ENCODE data around the gene CDCA5.

The CDCA5 gene

GRCh38 chr11:65087827-65088226 is 4.0 kb upstream of the CDCA5 start:
- no peak overlapping the region for H3K27ac ChIP-seq (ENCODE audit: low read length, poor library complexity, severe bottlenecking)
- H2BK12ac ChIP-seq (ENCODE audit: low read length in 2 of 2), result no peak overlapping the region
- no peaks in the 10 kb centered on the region for H3K9me3 ChIP-seq (ENCODE audit: control insufficient read depth, low read length)
- DNase-seq, result no peak
- H3K4me2 ChIP-seq (ENCODE audit: low read length, poor library complexity, severe bottlenecking), result no peak overlapping the region
- no peak overlapping the region for H4K8ac ChIP-seq (ENCODE audit: low read length)
- no peaks in the 10 kb centered on the region for H3K27me3 ChIP-seq (ENCODE audit: control insufficient read depth in 1 of 2, insufficient read depth in 1 of 2, low read length in 2 of 2)
- H2AK5ac ChIP-seq (ENCODE audit: low read length, severe bottlenecking), result no peak overlapping the region
- no peak overlapping the region for H2BK120ac ChIP-seq (ENCODE audit: low read depth, low read length)
- H2BK5ac ChIP-seq (ENCODE audit: low read depth, low read length, poor library complexity, severe bottlenecking), result no peak overlapping the region
- peaks cover 11% of the 10 kb centered on the region for H3K4me1 ChIP-seq (ENCODE audit: control insufficient read depth, insufficient read depth, low read depth, low read length)
- H4K91ac ChIP-seq (ENCODE audit: low read length), result no peak overlapping the region
- peaks cover 46 to 53% of the 10 kb centered on the region in 2 experiments for H3K36me3 ChIP-seq (ENCODE audit: control insufficient read depth in 1 of 2, insufficient read depth in 2 of 2, low read depth in 1 of 2, low read length in 2 of 2)
- peaks cover 22% of the 10 kb centered on the region for H3K79me1 ChIP-seq (replicated peaks; ENCODE audit: low read length, poor library complexity, severe bottlenecking)
- no peak overlapping the region for H3K4me3 ChIP-seq (ENCODE audit: insufficient read depth in 1 of 2, low read depth in 1 of 2, low read length in 2 of 2)
- no peak overlapping the region for H3K4ac ChIP-seq (ENCODE audit: low read depth in 1 of 2, low read length in 2 of 2)
- no peak overlapping the region for H3K9ac ChIP-seq (ENCODE audit: low read length)
- H2BK15ac ChIP-seq (ENCODE audit: low read depth, poor library complexity, severe bottlenecking), result no peak overlapping the region
- no peak overlapping the region for H2AFZ ChIP-seq (ENCODE audit: low read depth, low read length)
- H3K14ac ChIP-seq (ENCODE audit: low read length in 2 of 2), result no peak overlapping the region
- no peak overlapping the region for H3K18ac ChIP-seq (ENCODE audit: low read depth in 1 of 2, low read length in 2 of 2)
- H3K23ac ChIP-seq (ENCODE audit: low read length in 2 of 2), result no peak overlapping the region
- WGBS, result 97% methylated on average over 14 of the region's 15 CpGs

- Histone ChIP-seq H3K23ac (ENCODE audit: low read length in 2 of 2) (no peak overlapping the region), H3K36me3 (ENCODE audit: control insufficient read depth in 1 of 2, insufficient read depth in 2 of 2, low read depth in 1 of 2, low read length in 2 of 2) (peaks cover 46 to 53% of the 10 kb centered on the region in 2 experiments), H3K18ac (ENCODE audit: low read depth in 1 of 2, low read length in 2 of 2) (no peak overlapping the region), H2AK5ac (ENCODE audit: low read length, severe bottlenecking) (no peak overlapping the region), H3K4me3 (ENCODE audit: insufficient read depth in 1 of 2, low read depth in 1 of 2, low read length in 2 of 2) (no peak overlapping the region), H3K9ac (ENCODE audit: low read length) (no peak overlapping the region), H2BK5ac (ENCODE audit: low read depth, low read length, poor library complexity, severe bottlenecking) (no peak overlapping the region), H3K27me3 (ENCODE audit: control insufficient read depth in 1 of 2, insufficient read depth in 1 of 2, low read length in 2 of 2) (no peaks in the 10 kb centered on the region), H2AFZ (ENCODE audit: low read depth, low read length) (no peak overlapping the region), H3K27ac (ENCODE audit: low read length, poor library complexity, severe bottlenecking) (no peak overlapping the region), H4K91ac (ENCODE audit: low read length) (no peak overlapping the region), H3K14ac (ENCODE audit: low read length in 2 of 2) (no peak overlapping the region), H2BK120ac (ENCODE audit: low read depth, low read length) (no peak overlapping the region), H3K9me3 (ENCODE audit: control insufficient read depth, low read length) (no peaks in the 10 kb centered on the region), H4K8ac (ENCODE audit: low read length) (no peak overlapping the region), H3K4me2 (ENCODE audit: low read length, poor library complexity, severe bottlenecking) (no peak overlapping the region), H3K79me1 (replicated peaks; ENCODE audit: low read length, poor library complexity, severe bottlenecking) (peaks cover 24% of the 10 kb centered on the region), H2BK12ac (ENCODE audit: low read length in 2 of 2) (no peak overlapping the region), H3K4ac (ENCODE audit: low read depth in 1 of 2, low read length in 2 of 2) (no peak overlapping the region), H3K4me1 (ENCODE audit: control insufficient read depth, insufficient read depth, low read depth, low read length) (peaks cover 11% of the 10 kb centered on the region), H2BK15ac (ENCODE audit: low read depth, poor library complexity, severe bottlenecking) (no peak overlapping the region)
- no peak for DNase-seq
- 93% methylated on average over 11 of the region's 11 CpGs for WGBS
Measured at GRCh38 chr11:65087216-65087615, 3.4 kb upstream of the CDCA5 start.

- Histone ChIP-seq H2BK12ac (ENCODE audit: low read length in 2 of 2) (no peak overlapping the region), H4K91ac (ENCODE audit: low read length) (no peak overlapping the region), H2AFZ (ENCODE audit: low read depth, low read length) (no peak overlapping the region), H2BK120ac (ENCODE audit: low read depth, low read length) (no peak overlapping the region), H3K27ac (ENCODE audit: low read length, poor library complexity, severe bottlenecking) (no peak overlapping the region), H2AK5ac (ENCODE audit: low read length, severe bottlenecking) (no peak overlapping the region), H3K36me3 (ENCODE audit: control insufficient read depth in 1 of 2, insufficient read depth in 2 of 2, low read depth in 1 of 2, low read length in 2 of 2) (peaks cover 46 to 53% of the 10 kb centered on the region in 2 experiments), H3K4me3 (ENCODE audit: insufficient read depth in 1 of 2, low read depth in 1 of 2, low read length in 2 of 2) (no peak overlapping the region), H3K9ac (ENCODE audit: low read length) (no peak overlapping the region), H3K79me1 (replicated peaks; ENCODE audit: low read length, poor library complexity, severe bottlenecking) (peaks cover 28% of the 10 kb centered on the region), H3K14ac (ENCODE audit: low read length in 2 of 2) (no peak overlapping the region), H3K9me3 (ENCODE audit: control insufficient read depth, low read length) (no peaks in the 10 kb centered on the region), H3K4me1 (ENCODE audit: control insufficient read depth, insufficient read depth, low read depth, low read length) (peaks cover 11% of the 10 kb centered on the region), H2BK15ac (ENCODE audit: low read depth, poor library complexity, severe bottlenecking) (no peak overlapping the region), H2BK5ac (ENCODE audit: low read depth, low read length, poor library complexity, severe bottlenecking) (no peak overlapping the region), H3K23ac (ENCODE audit: low read length in 2 of 2) (no peak overlapping the region), H4K8ac (ENCODE audit: low read length) (no peak overlapping the region), H3K4ac (ENCODE audit: low read depth in 1 of 2, low read length in 2 of 2) (no peak overlapping the region), H3K4me2 (ENCODE audit: low read length, poor library complexity, severe bottlenecking) (no peak overlapping the region), H3K18ac (ENCODE audit: low read depth in 1 of 2, low read length in 2 of 2) (no peak overlapping the region), H3K27me3 (ENCODE audit: control insufficient read depth in 1 of 2, insufficient read depth in 1 of 2, low read length in 2 of 2) (no peaks in the 10 kb centered on the region)
- DNase-seq, result no peak
- 99% methylated on average over 9 of the region's 9 CpGs for WGBS
Measured at GRCh38 chr11:65086809-65087208, 3.0 kb upstream of the CDCA5 start.

DNA sequence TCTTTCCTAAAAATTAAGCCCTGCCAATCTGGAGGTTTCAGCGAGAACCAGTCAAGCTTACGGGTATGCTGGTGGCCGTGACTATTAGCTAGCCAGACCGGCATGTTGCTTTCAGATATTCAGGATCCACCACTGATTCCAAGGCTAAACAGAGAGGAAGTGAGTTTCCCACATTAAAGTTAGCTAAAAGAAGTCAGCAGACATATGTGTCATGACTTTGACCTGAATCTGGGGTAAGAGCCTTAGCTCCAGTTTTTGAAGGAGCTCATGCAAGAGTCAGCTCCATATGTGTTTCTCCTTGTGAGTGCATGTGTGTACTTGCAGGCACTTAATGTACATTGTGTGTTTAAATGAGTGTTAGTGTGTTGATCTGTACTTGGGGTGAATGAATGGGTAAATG is 1.6 kb upstream of the CDCA5 start:
- Histone ChIP-seq H2BK12ac (ENCODE audit: low read length in 2 of 2) (no peak overlapping the region), H4K8ac (ENCODE audit: low read length) (no peak overlapping the region), H3K4me2 (ENCODE audit: low read length, poor library complexity, severe bottlenecking) (no peak overlapping the region), H3K4me1 (ENCODE audit: control insufficient read depth, insufficient read depth, low read depth, low read length) (peaks cover 11% of the 10 kb centered on the region), H2BK120ac (ENCODE audit: low read depth, low read length) (no peak overlapping the region), H2BK5ac (ENCODE audit: low read depth, low read length, poor library complexity, severe bottlenecking) (no peak overlapping the region), H3K9ac (ENCODE audit: low read length) (peak overlapping the region; percentile 94), H2BK15ac (ENCODE audit: low read depth, poor library complexity, severe bottlenecking) (no peak overlapping the region), H3K18ac (ENCODE audit: low read depth in 1 of 2, low read length in 2 of 2) (no peak overlapping the region), H2AFZ (ENCODE audit: low read depth, low read length) (no peak overlapping the region), H2AK5ac (ENCODE audit: low read length, severe bottlenecking) (no peak overlapping the region), H3K14ac (ENCODE audit: low read length in 2 of 2) (no peak overlapping the region), H3K4ac (ENCODE audit: low read depth in 1 of 2, low read length in 2 of 2) (no peak overlapping the region), H3K79me1 (replicated peaks; ENCODE audit: low read length, poor library complexity, severe bottlenecking) (peaks cover 33% of the 10 kb centered on the region), H3K23ac (ENCODE audit: low read length in 2 of 2) (no peak overlapping the region), H3K36me3 (ENCODE audit: control insufficient read depth in 1 of 2, insufficient read depth in 2 of 2, low read depth in 1 of 2, low read length in 2 of 2) (peaks cover 43 to 51% of the 10 kb centered on the region in 2 experiments), H3K27ac (ENCODE audit: low read length, poor library complexity, severe bottlenecking) (no peak overlapping the region), H3K9me3 (ENCODE audit: control insufficient read depth, low read length) (no peaks in the 10 kb centered on the region), H3K27me3 (ENCODE audit: control insufficient read depth in 1 of 2, insufficient read depth in 1 of 2, low read length in 2 of 2) (no peaks in the 10 kb centered on the region), H4K91ac (ENCODE audit: low read length) (no peak overlapping the region), H3K4me3 (ENCODE audit: insufficient read depth in 1 of 2, low read depth in 1 of 2, low read length in 2 of 2) (peak overlapping the region in 1 of 2 experiments; percentile 89)
- WGBS, result 94% methylated on average over 4 of the region's 4 CpGs
- no peak for DNase-seq
